ENCODE data around the gene C4BPA. TPM values are rescaled to one million over a fixed set of nuclear protein-coding genes. Genes with fewer than 3 reads are reported as not detected.
A peak's percentile ranks its signal among the peaks of the same experiment; 100 is the strongest.

C4BPA gene
- total and polyA plus RNA-seq, 9 of the 15 experiments (the other 6 are each of a cell fraction or from before 2014, with no cell fraction given): 0.04 to 0.22 (median 0.11) TPM; not detected in 3

DNA sequence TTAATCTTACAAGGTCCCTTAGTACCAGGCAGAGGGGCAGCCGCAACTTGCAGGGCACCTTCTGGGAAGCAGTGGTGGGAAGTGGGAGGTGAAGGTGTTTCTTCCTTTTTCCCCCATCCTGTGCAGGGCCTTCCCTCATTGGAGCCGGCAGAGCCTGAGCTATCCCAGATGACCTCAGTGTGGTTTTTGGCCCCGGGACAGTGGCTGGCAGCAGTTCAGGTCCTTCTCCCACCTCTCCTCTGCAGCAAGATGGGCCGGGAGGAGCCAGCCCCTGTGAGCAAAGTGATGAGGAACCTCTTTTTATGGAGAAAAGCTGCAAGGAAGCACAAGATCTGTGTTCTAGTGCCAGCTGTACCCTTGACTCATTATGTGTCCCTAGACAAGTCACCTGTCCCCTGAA, 44.2 kb upstream of the C4BPA start:
- TF ChIP-seq, protein P1, sequence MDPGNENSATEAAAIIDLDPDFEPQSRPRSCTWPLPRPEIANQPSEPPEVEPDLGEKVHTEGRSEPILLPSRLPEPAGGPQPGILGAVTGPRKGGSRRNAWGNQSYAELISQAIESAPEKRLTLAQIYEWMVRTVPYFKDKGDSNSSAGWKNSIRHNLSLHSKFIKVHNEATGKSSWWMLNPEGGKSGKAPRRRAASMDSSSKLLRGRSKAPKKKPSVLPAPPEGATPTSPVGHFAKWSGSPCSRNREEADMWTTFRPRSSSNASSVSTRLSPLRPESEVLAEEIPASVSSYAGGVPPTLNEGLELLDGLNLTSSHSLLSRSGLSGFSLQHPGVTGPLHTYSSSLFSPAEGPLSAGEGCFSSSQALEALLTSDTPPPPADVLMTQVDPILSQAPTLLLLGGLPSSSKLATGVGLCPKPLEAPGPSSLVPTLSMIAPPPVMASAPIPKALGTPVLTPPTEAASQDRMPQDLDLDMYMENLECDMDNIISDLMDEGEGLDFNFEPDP (CRISPR knock-in tag; IDR thresholded peaks at IDR 0.05): no peak
- TF ChIP-seq, protein P2, sequence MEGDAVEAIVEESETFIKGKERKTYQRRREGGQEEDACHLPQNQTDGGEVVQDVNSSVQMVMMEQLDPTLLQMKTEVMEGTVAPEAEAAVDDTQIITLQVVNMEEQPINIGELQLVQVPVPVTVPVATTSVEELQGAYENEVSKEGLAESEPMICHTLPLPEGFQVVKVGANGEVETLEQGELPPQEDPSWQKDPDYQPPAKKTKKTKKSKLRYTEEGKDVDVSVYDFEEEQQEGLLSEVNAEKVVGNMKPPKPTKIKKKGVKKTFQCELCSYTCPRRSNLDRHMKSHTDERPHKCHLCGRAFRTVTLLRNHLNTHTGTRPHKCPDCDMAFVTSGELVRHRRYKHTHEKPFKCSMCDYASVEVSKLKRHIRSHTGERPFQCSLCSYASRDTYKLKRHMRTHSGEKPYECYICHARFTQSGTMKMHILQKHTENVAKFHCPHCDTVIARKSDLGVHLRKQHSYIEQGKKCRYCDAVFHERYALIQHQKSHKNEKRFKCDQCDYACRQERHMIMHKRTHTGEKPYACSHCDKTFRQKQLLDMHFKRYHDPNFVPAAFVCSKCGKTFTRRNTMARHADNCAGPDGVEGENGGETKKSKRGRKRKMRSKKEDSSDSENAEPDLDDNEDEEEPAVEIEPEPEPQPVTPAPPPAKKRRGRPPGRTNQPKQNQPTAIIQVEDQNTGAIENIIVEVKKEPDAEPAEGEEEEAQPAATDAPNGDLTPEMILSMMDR (IDR thresholded peaks at IDR 0.05 in 2 of 3, conservative IDR thresholded peaks at IDR 0.05 in 1 of 3; ENCODE audit: insufficient read depth in 2 of 3, low read depth in 1 of 3, low read length in 3 of 3): peak in 1 of 3 experiments; percentile 4; a peak in 1 of 6 replicates
- Histone ChIP-seq H3K27ac (ENCODE audit: extremely low read depth, low read depth, low read length) (no peak overlapping the region), H3K9ac (ENCODE audit: insufficient read depth in 1 of 2, low read depth in 2 of 2, low read length in 2 of 2) (0 out of 4 replicates have a peak overlapping the region, but pooled peaks of 1 of the 2 experiments have one; percentile 4), H3K9me1 (ENCODE audit: control insufficient read depth, insufficient read depth, low read length) (peaks cover 5% of the 10 kb centered on the region), H3K27me3 (ENCODE audit: control insufficient read depth in 2 of 2, insufficient read depth in 2 of 2, low read length in 2 of 2) (no peaks in the 10 kb centered on the region), H2AFZ (ENCODE audit: low read depth, low read length) (no peak overlapping the region), H3K4me3 (no peak overlapping the region), H3K36me3 (ENCODE audit: control insufficient read depth, insufficient read depth, low read length) (peaks cover 42% of the 10 kb centered on the region), H3K79me2 (ENCODE audit: control insufficient read depth, insufficient read depth, low read length) (no peaks in the 10 kb centered on the region), H3K9me3 (replicated peaks; ENCODE audit: control insufficient read depth, insufficient read depth, low read depth, low read length) (no peaks in the 10 kb centered on the region), H3K4me1 (replicated peaks in 1 of 2; ENCODE audit: control insufficient read depth in 2 of 2, insufficient read depth in 2 of 2, low read length in 2 of 2) (peaks cover 0 to 11% of the 10 kb centered on the region in 2 experiments; a peak in 3 of 5 replicates), H3K4me2 (ENCODE audit: insufficient read depth, low read length) (no peak overlapping the region), H4K20me1 (replicated peaks; ENCODE audit: control insufficient read depth, insufficient read depth, low read length) (no peaks in the 10 kb centered on the region)
- no peak for DNase-seq (ENCODE audit: extremely low read depth in 1 of 4, low spot score in 3 of 4)
- 78% methylated on average over 4 of the region's 4 CpGs for WGBS (ENCODE audit: insufficient coverage, low coverage, missing lambda C conversion rate)
- no TSS peak for BruUV-seq (replicated peaks)
- FAIRE-seq: no peak
- intact Hi-C loops (cut with micrococcal nuclease) (loop anchor here (10.0 kb wide), 1 partner anchor 585 kb away; the partner anchor contains the start of gene CR1L), in situ Hi-C loops (cut with MboI) (no loop called here)
- ChIA-PET CTCF (ENCODE audit: low intra/inter-chr PET ratio) (no interaction called here), POLR2A (interaction anchor here (0.6 to 1.8 kb wide), 4 partner anchors 12 to 53 kb away, joined by 3 to 9 read pairs (median 3); partner anchors contain the start of gene C1orf116)
- no peak for ATAC-seq

Measured in K562 (cell line).